WI38 (cell line): ENCODE measurements around the gene SLC17A9.
A peak's percentile ranks its signal among the peaks of the same experiment; 100 is the strongest.

ENCODE experiments used
- H3K4me3 ChIP-seq: 2 replicates; pipeline ENCODE4 v1.5.1; 2011; ENCODE audit warnings: low read depth, mild to moderate bottlenecking, control low read depth, low read length
- TF ChIP-seq, protein P1 (sequence below): IDR thresholded peaks from 2 replicates; pipeline ENCODE4 v1.5.1; 2012; ENCODE audit warnings: low read depth, mild to moderate bottlenecking, control low read depth, low read length

Gene SLC17A9

GRCh38 chr20:62927128-62927705 is 25.3 kb upstream of the SLC17A9 start:
- TF ChIP-seq, protein P1, sequence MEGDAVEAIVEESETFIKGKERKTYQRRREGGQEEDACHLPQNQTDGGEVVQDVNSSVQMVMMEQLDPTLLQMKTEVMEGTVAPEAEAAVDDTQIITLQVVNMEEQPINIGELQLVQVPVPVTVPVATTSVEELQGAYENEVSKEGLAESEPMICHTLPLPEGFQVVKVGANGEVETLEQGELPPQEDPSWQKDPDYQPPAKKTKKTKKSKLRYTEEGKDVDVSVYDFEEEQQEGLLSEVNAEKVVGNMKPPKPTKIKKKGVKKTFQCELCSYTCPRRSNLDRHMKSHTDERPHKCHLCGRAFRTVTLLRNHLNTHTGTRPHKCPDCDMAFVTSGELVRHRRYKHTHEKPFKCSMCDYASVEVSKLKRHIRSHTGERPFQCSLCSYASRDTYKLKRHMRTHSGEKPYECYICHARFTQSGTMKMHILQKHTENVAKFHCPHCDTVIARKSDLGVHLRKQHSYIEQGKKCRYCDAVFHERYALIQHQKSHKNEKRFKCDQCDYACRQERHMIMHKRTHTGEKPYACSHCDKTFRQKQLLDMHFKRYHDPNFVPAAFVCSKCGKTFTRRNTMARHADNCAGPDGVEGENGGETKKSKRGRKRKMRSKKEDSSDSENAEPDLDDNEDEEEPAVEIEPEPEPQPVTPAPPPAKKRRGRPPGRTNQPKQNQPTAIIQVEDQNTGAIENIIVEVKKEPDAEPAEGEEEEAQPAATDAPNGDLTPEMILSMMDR, result no peak
- peak overlapping the region; percentile 91 for H3K4me3 ChIP-seq

GRCh38 chr20:62928246-62928939 is 24.1 kb upstream of the SLC17A9 start:
- peak overlapping the region; percentile 51 for H3K4me3 ChIP-seq
- TF ChIP-seq, protein P1, result no peak

DNA sequence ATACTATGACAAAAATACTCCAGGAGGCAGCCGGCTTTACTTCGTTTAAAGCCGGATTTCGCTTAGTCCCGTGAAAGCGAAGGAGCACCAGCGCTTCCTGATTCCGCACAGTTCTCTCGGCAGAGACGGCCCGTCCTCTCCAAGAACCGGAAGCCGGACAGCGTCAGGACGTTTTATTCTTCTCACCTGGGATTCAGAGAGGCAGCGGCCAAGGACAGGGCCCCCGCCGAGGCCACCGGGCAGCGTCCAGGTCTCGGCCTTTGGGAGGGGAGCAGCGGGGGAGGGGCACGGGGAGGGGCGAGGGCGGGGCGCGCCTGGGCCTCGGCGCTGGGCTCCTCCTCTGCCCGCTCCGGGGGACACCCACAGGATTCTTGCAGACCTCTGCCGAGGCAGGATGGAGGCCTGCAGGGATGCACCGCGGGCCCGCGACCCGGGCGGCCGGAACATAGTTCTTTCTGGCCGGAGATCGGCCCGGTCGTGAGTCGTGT is 23.4 kb upstream of the SLC17A9 start:
- H3K4me3 ChIP-seq, result peak overlapping the region; percentile 51
- TF ChIP-seq, protein P1, result no peak

DNA sequence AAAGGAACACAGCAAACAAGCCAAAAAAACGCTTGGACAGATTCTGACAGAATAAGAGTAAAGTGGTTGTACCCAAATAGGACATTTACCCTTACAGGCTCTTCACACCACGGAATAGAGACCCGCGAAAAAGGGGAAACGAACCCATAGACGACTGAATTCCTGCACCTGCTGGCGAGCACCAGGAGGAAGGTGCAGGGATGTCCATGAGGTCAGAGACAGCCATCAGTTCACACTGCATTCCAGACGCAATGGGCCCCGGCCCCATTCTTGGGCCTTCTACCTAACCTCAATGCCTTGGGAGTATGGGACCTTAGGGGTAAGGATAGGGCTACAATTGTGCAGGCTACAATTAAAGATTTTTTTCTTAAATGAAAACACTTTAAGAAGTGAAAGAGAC is 21.0 kb upstream of the SLC17A9 start:
- H3K4me3 ChIP-seq, result no peak overlapping the region
- TF ChIP-seq, protein P1, result no peak

GRCh38 chr20:62933966-62934365 is 18.5 kb upstream of the SLC17A9 start:
- H3K4me3 ChIP-seq, result no peak overlapping the region
- TF ChIP-seq, protein P1, result no peak

DNA sequence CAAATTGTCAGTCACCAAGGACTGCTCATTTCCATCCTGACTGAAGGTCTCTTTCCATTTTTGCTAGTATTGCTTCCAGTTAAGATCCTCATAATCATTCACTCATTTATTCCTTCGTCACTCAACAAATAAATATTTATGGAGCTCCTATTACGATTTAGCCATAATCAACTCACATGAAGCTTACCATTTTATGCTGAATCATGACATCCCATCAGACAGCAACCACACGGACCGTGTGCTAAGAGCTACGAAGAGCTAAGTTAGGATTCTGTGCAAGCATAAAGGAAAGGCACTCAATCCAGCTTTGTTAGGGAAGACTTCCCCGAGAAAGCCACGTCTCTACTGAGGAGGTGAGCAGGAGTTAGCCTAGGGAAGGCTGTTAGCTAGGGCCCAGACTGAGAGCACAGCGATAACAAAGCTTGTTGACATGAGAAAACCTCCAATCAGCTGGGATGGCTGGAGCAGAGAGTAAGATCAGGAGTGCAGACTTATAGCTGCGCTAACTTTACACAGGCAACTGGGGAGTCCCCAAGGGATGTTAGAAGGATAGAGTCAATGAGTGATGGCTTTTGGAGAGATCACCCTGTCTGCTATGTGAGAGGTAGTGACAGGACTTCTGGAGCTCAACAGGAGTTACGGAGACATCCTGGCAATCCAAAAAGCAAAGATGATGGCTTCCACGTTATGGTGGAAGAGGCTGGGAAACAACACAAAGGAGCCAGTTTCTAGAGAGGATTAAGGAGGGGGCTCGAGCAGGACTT is 17.1 kb upstream of the SLC17A9 start:
- TF ChIP-seq, protein P1, result no peak
- H3K4me3 ChIP-seq, result 0 out of 2 replicates have a peak overlapping the region, but pooled peaks have one; percentile 8
